Epithelial cell of prostate (primary cell): ENCODE data around the gene MPRIP.
"Not testable (repeated sequence)": the region's sequence is repeated elsewhere in the genome, so short reads cannot be mapped to it uniquely, and the experiment has no call there.

Source experiments
- DNase-seq: peaks from one replicate; pipeline ENCODE4 v3.0.0-alpha.2; 2011; ENCODE audit warnings: low read depth, low spot score
- H3K27ac ChIP-seq: fragments of 450-650 bp; 2 replicates; pipeline ENCODE4 v1.5.1; 2017; ENCODE audit warnings: mild to moderate bottlenecking

The MPRIP gene

GRCh38 chr17:17175340-17175739, 133.1 kb downstream of the MPRIP start:
- DNase-seq = no peak
- no peak overlapping the region for H3K27ac ChIP-seq

GRCh38 chr17:17175917-17176316, 133.7 kb downstream of the MPRIP start:
- DNase-seq = no peak
- no peak overlapping the region for H3K27ac ChIP-seq

- no peak for DNase-seq
- H3K27ac ChIP-seq = no peak overlapping the region
Measured at GRCh38 chr17:17176341-17176740, 134.1 kb downstream of the MPRIP start.

GRCh38 chr17:17177176-17177575, 134.9 kb downstream of the MPRIP start:
- DNase-seq = no peak
- no peak overlapping the region for H3K27ac ChIP-seq

- peak overlapping the region; percentile 2 for H3K27ac ChIP-seq
- DNase-seq = no peak
Measured at GRCh38 chr17:17179371-17179827, 137.1 kb downstream of the MPRIP start.

GRCh38 chr17:17180141-17180603, 137.9 kb downstream of the MPRIP start:
- no peak for DNase-seq
- peak overlapping the region; percentile 2 for H3K27ac ChIP-seq

GRCh38 chr17:17180741-17181525, 138.7 kb downstream of the MPRIP start:
- no peak for DNase-seq
- H3K27ac ChIP-seq = no peak overlapping the region

GRCh38 chr17:17181666-17182597, 139.7 kb downstream of the MPRIP start:
- no peak overlapping the region for H3K27ac ChIP-seq
- DNase-seq = no peak

GRCh38 chr17:17182598-17183136, 140.4 kb downstream of the MPRIP start:
- no peak overlapping the region for H3K27ac ChIP-seq
- DNase-seq = no peak

GRCh38 chr17:17183744-17184143, 141.5 kb downstream of the MPRIP start:
- H3K27ac ChIP-seq = no peak overlapping the region
- DNase-seq = no peak

- not testable (repeated sequence) for DNase-seq
- peak overlapping the region; percentile 1 for H3K27ac ChIP-seq
Measured at GRCh38 chr17:17184985-17185757, 142.9 kb downstream of the MPRIP start.

GRCh38 chr17:17186051-17186450, 143.8 kb downstream of the MPRIP start:
- H3K27ac ChIP-seq = peak overlapping the region; percentile 1
- DNase-seq = peak; percentile 63

- no peak for DNase-seq
- peak overlapping the region; percentile 1 for H3K27ac ChIP-seq
Measured at GRCh38 chr17:17186551-17187505, 144.6 kb downstream of the MPRIP start.

GRCh38 chr17:17188586-17188985, 146.3 kb downstream of the MPRIP start:
- H3K27ac ChIP-seq = no peak overlapping the region
- DNase-seq = no peak

- DNase-seq = no peak
- H3K27ac ChIP-seq = no peak overlapping the region
Measured at GRCh38 chr17:17189559-17189958, 147.3 kb downstream of the MPRIP start.

- DNase-seq = no peak
- no peak overlapping the region for H3K27ac ChIP-seq
Measured at GRCh38 chr17:17190188-17190587, 147.9 kb downstream of the MPRIP start.

- H3K27ac ChIP-seq = no peak overlapping the region
- DNase-seq = no peak
Measured at GRCh38 chr17:17191346-17191792, 149.1 kb downstream of the MPRIP start.

GRCh38 chr17:17191961-17192381, 149.7 kb downstream of the MPRIP start:
- H3K27ac ChIP-seq = no peak overlapping the region

GRCh38 chr17:17195466-17195865, 153.2 kb downstream of the MPRIP start:
- not testable (repeated sequence) for H3K27ac ChIP-seq, DNase-seq

More at GRCh38 chr17:17191961-17192381, 149.7 kb downstream of the MPRIP start:
- DNase-seq = no peak
